Stimulated activated CD4-positive, alpha-beta T cell treated with anti-CD3 and anti-CD28 coated beads, TNF-alpha, amount 100 ng/mL, for 1 hour (primary cell): Measurements from ENCODE around the gene UGT2B28.
"Not testable (repeated sequence)": the region's sequence is repeated elsewhere in the genome, so short reads cannot be mapped to it uniquely, and the experiment has no call there.

Source experiments
- DNase-seq, 3 donors: peaks; one replicate each; pipeline ENCODE4 v3.0.0-alpha.2; 2020; ENCODE audit warnings: low read depth in 3 of 3, low spot score in 1 of 3

UGT2B28 gene

GRCh38 chr4:69343114-69343513, 62.8 kb downstream of the UGT2B28 start:
- DNase-seq = not testable (repeated sequence)

GRCh38 chr4:69343558-69344420, 63.5 kb downstream of the UGT2B28 start:
- not testable (repeated sequence) for DNase-seq
